T-helper 1 cell treated with Interleukin-12 subunit alpha and Interleukin-12 subunit beta and Interleukin-4 antibody, amounts not matched to agents 30 μg/mL and 1 μg/mL, for 36 hours (primary cell): ENCODE results near the gene TNFRSF1B.

Source experiments
- H3K27ac Mint-ChIP-seq: one replicate; pipeline ENCODE4 v1.8.0; 2021; ENCODE audit warnings: mild to moderate bottlenecking, mixed read lengths
- H3K27me3 Mint-ChIP-seq: one replicate; pipeline ENCODE4 v1.8.0; 2021; ENCODE audit warnings: low read depth, mixed read lengths
- H3K36me3 Mint-ChIP-seq: one replicate; pipeline ENCODE4 v1.8.0; 2021; ENCODE audit warnings: low read depth, mixed read lengths
- H3K4me1 Mint-ChIP-seq: one replicate; pipeline ENCODE4 v1.8.0; 2021; ENCODE audit warnings: low read depth, mixed read lengths
- H3K4me3 Mint-ChIP-seq: one replicate; pipeline ENCODE4 v1.8.0; 2021; ENCODE audit warnings: mild to moderate bottlenecking, moderate library complexity, mixed read lengths
- H3K9me3 Mint-ChIP-seq: one replicate; pipeline ENCODE4 v1.8.0; 2021; ENCODE audit warnings: mixed read lengths

Gene TNFRSF1B

DNA sequence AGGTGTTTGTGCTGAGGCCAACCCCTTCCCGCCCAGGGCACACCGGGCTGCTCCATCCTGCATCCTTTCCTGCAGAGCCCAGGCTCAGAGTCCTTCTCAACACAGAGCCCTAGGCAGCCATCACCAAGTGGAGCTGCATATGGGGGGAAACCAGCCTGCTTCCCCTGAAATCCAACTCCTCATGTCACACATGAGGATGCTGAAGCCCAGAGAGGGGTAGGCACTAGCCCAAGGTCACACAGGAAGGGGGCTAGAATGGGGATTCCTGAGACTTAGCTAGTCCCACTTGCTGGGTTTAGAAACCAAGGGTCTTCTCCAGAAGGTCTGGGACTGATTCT, 5.5 kb upstream of the TNFRSF1B start:
- Mint-ChIP-seq H3K9me3 (no peaks in the 10 kb centered on the region), H3K27me3 (no peaks in the 10 kb centered on the region), H3K27ac (peak overlapping the region; percentile 94), H3K4me3 (peak overlapping the region; percentile 48), H3K36me3 (peaks cover 5% of the 10 kb centered on the region), H3K4me1 (peaks cover 78% of the 10 kb centered on the region)

DNA sequence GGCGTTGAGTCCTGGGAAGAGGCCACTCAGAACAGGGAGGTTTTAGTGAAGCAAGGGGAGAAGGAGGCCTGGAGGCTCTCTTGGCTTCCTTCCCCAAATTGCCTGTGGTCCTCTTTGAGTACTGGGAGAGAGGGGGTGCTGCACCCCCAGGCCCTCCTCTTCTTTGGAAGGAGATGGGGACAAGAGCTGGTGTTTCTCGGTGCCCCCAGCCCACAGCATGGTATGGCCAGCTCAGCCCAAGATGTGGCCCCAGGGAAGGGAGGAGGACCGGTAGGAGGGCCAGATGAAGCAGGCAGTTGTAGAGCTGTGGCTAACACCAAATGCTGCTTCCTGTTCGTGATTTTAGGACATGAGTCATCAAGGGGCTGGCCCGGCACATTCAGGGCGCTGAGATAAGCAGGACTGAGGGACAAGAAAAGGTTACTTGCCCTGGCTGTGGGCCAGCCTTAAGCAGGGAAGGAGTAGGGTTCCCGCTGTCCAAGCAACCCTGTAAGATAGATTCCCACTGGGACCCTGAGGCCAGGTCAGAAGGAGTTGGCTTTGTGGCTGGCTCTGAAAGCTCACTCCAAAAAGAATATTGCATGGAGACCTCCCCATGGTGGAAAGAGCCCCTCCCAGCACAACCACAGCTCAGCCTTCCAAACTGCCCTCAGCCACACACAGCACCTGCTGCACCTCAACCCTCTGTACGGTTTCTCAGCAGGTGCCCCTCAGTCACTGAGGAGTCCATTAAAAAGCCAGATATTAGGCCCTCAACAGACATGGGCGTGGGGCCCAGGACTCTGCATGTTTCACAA, 4.9 kb upstream of the TNFRSF1B start:
- peak overlapping the region; percentile 94 for H3K27ac Mint-ChIP-seq
- peak overlapping the region; percentile 48 for H3K4me3 Mint-ChIP-seq
- no peaks in the 10 kb centered on the region for H3K27me3 Mint-ChIP-seq
- no peaks in the 10 kb centered on the region for H3K9me3 Mint-ChIP-seq
- peaks cover 5% of the 10 kb centered on the region for H3K36me3 Mint-ChIP-seq
- H3K4me1 Mint-ChIP-seq, result peaks cover 75% of the 10 kb centered on the region

DNA sequence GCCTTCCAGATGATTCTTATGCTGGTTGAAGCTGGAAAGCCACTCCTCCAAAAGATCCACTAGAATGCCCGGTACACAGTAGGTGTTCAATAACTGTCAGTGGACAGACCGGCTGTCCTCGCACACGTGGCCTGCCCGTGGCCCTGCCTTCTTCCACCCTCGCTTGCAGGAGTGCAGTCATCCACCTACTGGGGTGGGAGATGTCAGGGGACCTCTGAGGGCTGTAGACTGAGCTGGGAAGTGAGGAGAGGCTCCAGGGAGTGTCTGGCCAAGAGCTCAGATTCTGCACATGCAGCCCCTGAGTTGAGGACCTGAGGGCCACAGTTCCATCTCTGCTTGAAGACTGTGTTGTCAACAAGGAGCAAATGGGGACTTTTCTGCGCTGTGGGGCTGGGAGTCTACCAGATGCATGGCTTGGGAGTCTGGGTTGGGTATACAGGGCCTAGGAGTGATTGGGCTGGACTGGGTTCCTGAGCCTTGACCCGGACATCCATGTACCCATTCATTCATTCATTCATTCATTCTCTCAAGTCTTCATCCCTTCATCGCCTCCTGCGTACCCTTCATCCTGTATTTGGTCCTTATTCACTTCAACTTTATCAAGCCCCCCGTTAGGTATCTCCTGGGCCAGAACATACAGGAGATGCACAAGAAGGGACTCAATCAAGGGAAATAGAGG, 4.2 kb upstream of the TNFRSF1B start:
- Mint-ChIP-seq H3K36me3 (peaks cover 6% of the 10 kb centered on the region), H3K27ac (peak overlapping the region; percentile 94), H3K4me1 (peaks cover 69% of the 10 kb centered on the region), H3K4me3 (peak overlapping the region; percentile 42), H3K27me3 (no peaks in the 10 kb centered on the region), H3K9me3 (no peaks in the 10 kb centered on the region)

GRCh38 chr1:12163210-12163609, 3.6 kb upstream of the TNFRSF1B start:
- peak overlapping the region; percentile 94 for H3K27ac Mint-ChIP-seq
- H3K4me1 Mint-ChIP-seq, result peaks cover 69% of the 10 kb centered on the region
- no peaks in the 10 kb centered on the region for H3K27me3 Mint-ChIP-seq
- no peaks in the 10 kb centered on the region for H3K9me3 Mint-ChIP-seq
- H3K4me3 Mint-ChIP-seq, result peak overlapping the region; percentile 7
- peaks cover 13% of the 10 kb centered on the region for H3K36me3 Mint-ChIP-seq

DNA sequence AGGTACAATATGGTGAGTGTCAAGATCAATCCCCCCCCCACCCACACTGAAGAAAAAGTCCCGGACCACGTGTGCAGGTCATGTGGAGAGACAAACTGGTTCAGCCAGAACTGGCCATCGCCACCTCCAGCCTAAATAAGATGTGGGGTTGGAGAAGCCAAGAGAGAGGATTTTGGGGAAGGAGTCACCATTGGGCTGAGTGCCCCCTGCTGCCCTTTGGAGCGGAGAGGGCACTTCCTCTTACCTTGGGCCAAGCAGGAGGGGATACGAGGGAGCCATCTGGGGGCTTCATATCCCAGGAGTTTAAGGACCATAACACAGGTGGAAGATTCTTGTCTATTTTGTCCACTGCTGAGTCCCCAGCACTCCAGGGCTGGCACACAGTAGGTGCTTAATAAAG, 2.6 kb upstream of the TNFRSF1B start:
- no peaks in the 10 kb centered on the region for H3K27me3 Mint-ChIP-seq
- H3K27ac Mint-ChIP-seq, result peak overlapping the region; percentile 94
- H3K4me3 Mint-ChIP-seq, result no peak overlapping the region
- H3K4me1 Mint-ChIP-seq, result peaks cover 69% of the 10 kb centered on the region
- H3K9me3 Mint-ChIP-seq, result no peaks in the 10 kb centered on the region
- H3K36me3 Mint-ChIP-seq, result peaks cover 17% of the 10 kb centered on the region

DNA sequence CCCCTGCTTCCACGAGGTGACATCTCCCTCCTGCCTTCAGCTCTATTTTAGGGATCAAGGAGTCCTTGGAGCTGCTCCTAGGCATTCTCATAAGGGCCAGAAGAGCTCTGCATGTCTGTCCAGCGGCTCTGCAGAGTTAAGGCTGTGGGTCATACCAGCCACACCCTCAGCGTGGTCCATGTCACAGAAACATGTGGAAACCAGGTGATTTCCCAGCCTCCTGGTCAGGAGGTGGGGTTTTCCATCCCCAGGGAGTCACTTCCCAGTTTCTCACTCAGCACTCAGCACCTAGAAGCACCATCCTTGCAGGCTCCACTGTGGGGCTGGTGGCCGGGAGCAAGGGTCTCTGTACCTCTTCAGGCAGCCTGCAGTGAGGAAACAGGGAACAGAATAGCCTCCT, 1.4 kb upstream of the TNFRSF1B start:
- H3K4me3 Mint-ChIP-seq, result no peak overlapping the region
- peaks cover 74% of the 10 kb centered on the region for H3K4me1 Mint-ChIP-seq
- H3K9me3 Mint-ChIP-seq, result no peaks in the 10 kb centered on the region
- H3K27me3 Mint-ChIP-seq, result no peaks in the 10 kb centered on the region
- no peak overlapping the region for H3K27ac Mint-ChIP-seq
- peaks cover 25% of the 10 kb centered on the region for H3K36me3 Mint-ChIP-seq

DNA sequence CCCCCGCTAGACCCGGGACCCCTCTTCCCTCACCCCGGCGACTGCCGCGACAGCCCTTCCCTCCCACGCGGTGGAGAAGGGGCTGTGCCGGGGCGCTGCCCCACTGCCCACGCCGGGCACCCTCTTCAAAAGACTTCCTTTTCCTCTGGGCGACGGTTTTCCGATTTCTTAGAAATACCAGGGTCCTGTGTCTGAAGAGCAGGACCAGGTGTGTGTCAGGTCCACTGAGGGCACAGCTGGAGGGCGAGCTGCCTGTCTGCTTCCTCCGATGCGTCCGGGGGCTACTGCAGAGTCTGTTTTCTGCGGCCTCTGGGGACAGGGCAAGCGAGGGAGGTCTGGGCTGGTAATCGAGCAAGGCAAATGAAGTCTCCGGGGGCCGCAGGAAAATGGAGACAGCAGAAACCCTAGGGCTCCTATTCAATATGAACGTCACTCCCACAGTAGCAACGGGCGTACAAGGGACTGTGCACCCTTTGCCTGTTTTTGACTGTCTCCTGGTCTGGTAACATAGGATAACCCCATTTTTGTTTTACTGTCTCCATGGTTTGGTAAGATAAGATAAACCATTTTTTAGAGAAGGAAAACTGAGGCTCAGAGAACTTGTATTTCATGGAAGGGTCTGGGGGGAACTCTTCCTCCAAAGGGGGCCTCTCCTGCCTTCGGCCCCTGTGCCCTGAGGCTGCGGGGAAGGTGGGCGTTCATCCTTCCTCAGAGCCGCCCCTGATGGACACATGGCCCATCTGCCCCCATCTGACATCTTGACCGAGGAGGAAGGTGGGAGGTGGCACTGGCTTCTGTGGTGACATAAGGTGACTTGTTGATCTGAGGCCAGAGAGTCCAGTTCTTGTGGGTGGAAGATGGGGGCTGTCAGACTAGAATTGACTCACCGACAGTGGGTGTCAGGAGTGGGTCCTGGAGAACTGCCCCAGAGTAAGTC, 970 bp downstream of the TNFRSF1B start:
- Mint-ChIP-seq H3K9me3 (no peaks in the 10 kb centered on the region), H3K27me3 (no peaks in the 10 kb centered on the region), H3K36me3 (peaks cover 42% of the 10 kb centered on the region), H3K4me1 (peaks cover 71% of the 10 kb centered on the region), H3K27ac (peak overlapping the region; percentile 98), H3K4me3 (peak overlapping the region; percentile 100)

DNA sequence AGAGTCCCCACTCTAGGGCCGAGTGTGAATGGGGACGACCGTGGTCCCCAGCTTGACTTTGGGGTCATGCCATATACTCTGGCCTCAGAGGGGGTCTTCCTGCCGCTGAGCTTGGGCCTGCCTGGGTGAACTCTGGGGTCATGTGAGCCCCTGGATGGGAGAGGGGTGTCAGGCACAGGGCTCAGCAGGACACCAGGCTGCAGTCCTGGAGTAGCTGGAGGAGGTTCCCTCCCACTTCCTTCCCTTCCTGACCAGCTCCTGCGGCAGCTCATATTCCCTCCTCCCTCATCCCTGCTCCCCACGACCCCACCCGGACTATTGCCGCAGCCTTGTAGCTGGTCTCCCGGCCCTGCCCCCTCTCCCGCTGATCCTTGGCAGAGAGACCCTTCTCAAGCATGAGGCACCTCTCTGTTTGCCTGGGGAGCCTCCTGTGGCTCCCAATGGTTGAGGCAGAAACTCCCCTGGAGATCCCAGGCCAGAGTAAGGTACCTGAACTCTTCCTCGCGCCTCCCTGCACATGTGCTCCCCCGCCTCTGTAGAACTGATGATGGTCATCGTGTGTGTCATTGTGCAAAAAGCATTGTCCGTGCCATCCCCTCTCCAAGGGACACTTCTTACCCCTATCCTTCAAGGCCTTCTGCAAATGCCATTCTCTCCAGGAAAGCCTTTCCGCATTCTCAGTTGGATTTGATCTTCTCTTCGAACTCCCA, 1.8 kb downstream of the TNFRSF1B start:
- peak overlapping the region; percentile 100 for H3K4me3 Mint-ChIP-seq
- H3K36me3 Mint-ChIP-seq, result peaks cover 42% of the 10 kb centered on the region
- H3K27me3 Mint-ChIP-seq, result no peaks in the 10 kb centered on the region
- peaks cover 70% of the 10 kb centered on the region for H3K4me1 Mint-ChIP-seq
- peak overlapping the region; percentile 81 for H3K27ac Mint-ChIP-seq
- no peaks in the 10 kb centered on the region for H3K9me3 Mint-ChIP-seq

- H3K36me3 Mint-ChIP-seq, result peaks cover 42% of the 10 kb centered on the region
These were observed 2.8 kb downstream of the TNFRSF1B start for GRCh38 chr1:12169442-12170135.

GRCh38 chr1:12170263-12170671, 3.5 kb downstream of the TNFRSF1B start:
- Mint-ChIP-seq H3K27me3 (no peaks in the 10 kb centered on the region), H3K36me3 (peaks cover 42% of the 10 kb centered on the region), H3K4me1 (peaks cover 67% of the 10 kb centered on the region), H3K4me3 (peak overlapping the region; percentile 63), H3K9me3 (no peaks in the 10 kb centered on the region), H3K27ac (peak overlapping the region; percentile 61)

More at GRCh38 chr1:12169442-12170135, 2.8 kb downstream of the TNFRSF1B start:
- H3K4me3 Mint-ChIP-seq, result peak overlapping the region; percentile 100
- H3K9me3 Mint-ChIP-seq, result no peaks in the 10 kb centered on the region
- H3K4me1 Mint-ChIP-seq, result peaks cover 70% of the 10 kb centered on the region
- peak overlapping the region; percentile 61 for H3K27ac Mint-ChIP-seq
- no peaks in the 10 kb centered on the region for H3K27me3 Mint-ChIP-seq

DNA sequence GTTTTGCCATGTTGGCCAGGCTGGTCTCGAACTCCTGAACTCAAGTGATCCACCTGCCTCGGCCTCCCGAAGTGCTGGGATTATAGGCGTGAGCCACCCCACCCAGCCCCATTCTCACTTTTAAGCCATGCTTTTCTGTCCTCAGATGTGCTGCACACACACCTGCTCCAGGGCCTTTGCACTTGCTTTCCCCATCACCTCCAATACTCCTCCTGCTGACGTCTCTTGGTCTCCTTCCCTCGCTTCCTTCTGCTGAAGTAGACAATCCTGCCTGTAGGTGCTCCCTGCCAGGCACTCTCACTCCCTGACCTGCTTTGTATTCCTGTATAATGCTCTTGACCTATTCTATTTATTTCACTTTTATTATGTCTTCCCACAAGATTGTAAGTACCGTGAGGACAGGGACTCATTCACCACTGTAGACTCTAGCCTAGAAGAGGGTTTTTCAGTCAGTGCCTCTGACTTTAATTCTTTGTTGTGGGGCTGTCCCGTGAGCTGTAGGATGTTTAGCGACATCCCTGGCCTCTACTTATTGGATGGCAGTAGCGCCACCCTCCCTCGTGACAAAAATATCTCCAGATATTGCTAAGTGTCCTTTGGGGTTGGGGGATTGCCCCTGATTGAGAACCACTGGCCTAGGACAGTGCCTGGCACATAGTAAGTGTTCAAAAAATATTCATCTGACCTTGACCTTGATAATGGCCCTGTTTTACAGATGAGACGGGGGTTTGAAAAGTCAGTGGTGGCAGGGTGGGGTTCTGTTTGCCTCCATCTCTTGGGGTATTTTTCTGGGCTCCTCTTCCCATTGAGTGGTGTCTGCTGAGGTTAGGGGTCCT, 4.6 kb downstream of the TNFRSF1B start:
- Mint-ChIP-seq H3K9me3 (no peaks in the 10 kb centered on the region), H3K36me3 (peaks cover 50% of the 10 kb centered on the region), H3K4me1 (peaks cover 70% of the 10 kb centered on the region), H3K27ac (peak overlapping the region; percentile 98), H3K4me3 (peak overlapping the region; percentile 85), H3K27me3 (no peaks in the 10 kb centered on the region)

DNA sequence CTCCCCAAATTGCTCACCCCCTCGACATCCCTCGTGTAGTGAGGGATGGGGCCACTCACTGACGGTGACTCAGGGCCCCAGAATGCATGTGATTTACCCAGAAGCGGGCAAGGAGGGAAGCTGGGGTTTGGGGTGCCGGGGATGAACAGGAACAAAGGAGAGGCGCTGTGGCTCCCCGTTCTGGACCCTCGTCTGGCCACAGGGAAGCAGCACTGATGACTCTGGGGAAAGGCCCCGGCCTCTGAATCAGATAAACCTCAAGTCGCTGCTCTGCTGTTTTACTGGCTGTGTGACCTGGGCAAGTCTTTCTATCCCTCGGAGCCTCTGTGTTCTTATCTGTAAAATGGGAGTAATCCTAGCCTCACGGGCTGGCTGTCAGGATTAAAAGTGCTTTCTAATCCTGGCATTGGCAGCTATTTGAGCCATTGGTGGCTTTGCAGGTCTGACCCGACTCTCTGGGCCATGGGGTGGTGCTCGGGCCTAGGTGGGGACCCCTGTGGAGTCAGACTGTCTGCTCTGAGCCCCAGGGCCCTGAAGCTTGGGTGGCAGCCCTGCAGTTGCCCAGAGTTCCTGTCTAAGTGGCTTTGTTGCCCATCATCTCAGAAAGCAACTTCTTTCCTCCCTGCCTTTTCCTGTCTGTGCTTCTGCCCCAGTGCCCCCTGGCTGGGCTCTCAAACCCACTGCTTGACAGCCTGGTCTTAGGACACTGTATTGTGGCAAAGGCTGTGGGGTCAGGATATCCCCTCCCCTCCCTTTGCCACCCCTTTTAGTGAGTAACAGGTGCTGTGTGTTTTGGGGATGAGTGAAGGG, 5.5 kb downstream of the TNFRSF1B start:
- Mint-ChIP-seq H3K4me1 (peaks cover 73% of the 10 kb centered on the region), H3K27ac (peak overlapping the region; percentile 98), H3K36me3 (peaks cover 53% of the 10 kb centered on the region)

More for the DNA sequence above, 5.5 kb downstream of the TNFRSF1B start:
- Mint-ChIP-seq H3K27me3 (no peaks in the 10 kb centered on the region), H3K9me3 (no peaks in the 10 kb centered on the region), H3K4me3 (peak overlapping the region; percentile 85)
